Body of pancreas (tissue), 4 donors: ENCODE measurements around the gene NELFCD. TPM values are rescaled to one million over a fixed set of nuclear protein-coding genes. Genes with fewer than 3 reads are reported as not detected.
"Not testable (repeated sequence)": the region's sequence is repeated elsewhere in the genome, so short reads cannot be mapped to it uniquely, and the experiment has no call there.

Experiments used
- ATAC-seq: fragments of 150-250 bp; one replicate; pipeline ENCODE4 v1.9.1; 2016
- DNase-seq, 4 donors: peaks; one replicate each; pipeline ENCODE4 v3.0.0-alpha.2; 2019
- H3K27ac ChIP-seq, 4 donors: fragments of 200-600 bp; sonication (generic); 1 replicate in 3 of 4; 2 replicates in 1 of 4; pipeline versions ENCODE4 v1.5.1 to v1.6.1; 2016 to 2019; ENCODE audit warnings: mild to moderate bottlenecking in 1 of 4, mixed read lengths in 1 of 4, moderate library complexity in 1 of 4
- H3K27me3 ChIP-seq, 2 donors: fragments of 200-600 bp; sonication (generic); one replicate each; pipeline ENCODE4 v1.6.0; 2016; ENCODE audit warnings: mild to moderate bottlenecking in 1 of 2
- H3K36me3 ChIP-seq, 2 donors: fragments of 200-600 bp; sonication (generic); replicated peaks in 1 of 2; 2 replicates each; pipeline ENCODE4 v1.5.1; 2016; ENCODE audit warnings: low read depth in 2 of 2; ENCODE audit not compliant: insufficient read depth in 1 of 2
- H3K4me1 ChIP-seq: fragments of 200-600 bp; sonication (generic); one replicate; pipeline ENCODE4 v1.6.0; 2016
- H3K4me3 ChIP-seq, 2 donors: fragments of 200-600 bp; sonication (generic); 1 replicate in 1 of 2; 2 replicates in 1 of 2; pipeline ENCODE4 v1.5.1; 2016 to 2019
- H3K9me3 ChIP-seq, 3 donors: fragments of 200-600 bp; sonication (generic); 1 replicate in 2 of 3; 2 replicates in 1 of 3; pipeline ENCODE4 v1.5.1; 2016
- CTCF ChIP-seq, 7 experiments: fragments of 450-650 bp in 4 of 7; fragments of 200-600 bp in 3 of 7; sonication (generic) in 3 of 7; IDR thresholded peaks; one replicate each; pipeline ENCODE4 v1.5.1; 2016 to 2019; ENCODE audit warnings: antibody characterized with exemption in 7 of 7
- POLR2A ChIP-seq, 3 donors: fragments of 450-650 bp; IDR thresholded peaks; one replicate each; pipeline ENCODE4 v1.6.1; 2016; ENCODE audit warnings: antibody characterized with exemption in 3 of 3, mild to moderate bottlenecking in 2 of 3
- WGBS, 2 donors: methylation state at CpG; one replicate each; pipeline ENCODE4 v1.1.5; 2017; 5-methylcytosine and 5-hydroxymethylcytosine counted together
- intact Hi-C: fragments of 100-400 bp; cut with DNase I; formaldehyde crosslinking; loops from one replicate; pipeline ENCODE4 v1.15.1; 2023
- total RNA-seq, 2 donors: library from RNA; depleted of rRNA; stranded (reverse); fragments of >200 nt; gene quantifications; one replicate each; pipeline ENCODE4 v1.1.0, GENCODE V29; 2016

NELFCD gene
- total RNA-seq, 2 donors from 2014 or later = 35.9 to 45.9 TPM

GRCh38 chr20:58941471-58941870 is 39.6 kb upstream of the NELFCD start:
- DNase-seq = no peak
- peaks cover 13% of the 10 kb centered on the region for H3K4me1 ChIP-seq
- no peaks in the 10 kb centered on the region for H3K36me3 ChIP-seq
- ATAC-seq = no peak
- no peaks in the 10 kb centered on the region for H3K27me3 ChIP-seq
- 75% methylated on average over 3 of the region's 3 CpGs for WGBS, 2 donors
- no peak for TF ChIP-seq CTCF (IDR thresholded peaks at IDR 0.05)
- H3K27ac ChIP-seq = no peak overlapping the region
- intact Hi-C loops = no loop called here
- H3K9me3 ChIP-seq = no peaks in the 10 kb centered on the region
- no peak overlapping the region for H3K4me3 ChIP-seq

DNA sequence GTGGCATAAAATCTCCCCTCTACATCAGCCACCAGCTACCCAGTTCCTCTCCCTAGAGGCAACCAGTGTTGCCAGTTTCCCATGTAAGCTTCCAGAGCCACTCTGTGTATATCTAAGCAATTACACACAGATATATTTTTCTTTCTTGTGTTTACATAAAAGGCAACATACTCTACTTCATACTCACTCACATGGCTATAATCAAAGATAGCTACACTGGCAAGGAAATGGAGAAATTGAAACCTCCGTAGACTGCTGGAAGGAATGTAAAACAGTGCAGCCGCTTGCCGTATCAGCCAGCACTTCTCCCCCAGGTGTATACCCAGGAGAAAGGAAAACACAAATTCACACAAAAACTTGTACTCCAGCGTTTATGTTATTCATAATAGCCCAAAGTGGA is 38.5 kb upstream of the NELFCD start:
- Histone ChIP-seq H3K4me1 (peaks cover 13% of the 10 kb centered on the region), H3K36me3 (no peaks in the 10 kb centered on the region), H3K4me3 (no peak overlapping the region), H3K27me3 (no peaks in the 10 kb centered on the region), H3K27ac (no peak overlapping the region), H3K9me3 (no peaks in the 10 kb centered on the region)
- ATAC-seq (no peak), DNase-seq (no peak)
- 63% methylated on average over 4 of the region's 4 CpGs for WGBS, 2 donors
- intact Hi-C loops = no loop called here
- TF ChIP-seq CTCF (IDR thresholded peaks at IDR 0.05) (no peak), POLR2A (IDR thresholded peaks at IDR 0.05) (no peak)

DNA sequence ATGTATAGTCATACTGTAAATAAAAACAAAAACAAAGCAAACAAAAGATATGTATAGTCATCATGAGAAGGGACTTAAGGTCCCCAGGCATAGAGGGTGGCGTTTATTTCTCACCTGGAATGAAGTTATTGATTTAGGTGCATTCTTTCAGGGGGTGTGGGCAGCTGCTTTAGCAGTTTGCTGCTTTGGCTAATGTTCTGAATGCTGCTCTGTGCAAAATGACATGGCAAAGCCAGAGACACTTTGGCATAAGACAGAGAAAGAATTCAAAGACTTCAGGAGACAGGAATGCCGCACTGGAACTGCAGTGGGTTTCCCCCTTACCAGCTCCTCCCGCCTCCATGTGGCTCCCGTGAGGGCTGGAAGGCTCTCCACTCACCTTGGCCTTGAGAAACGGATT is 36.4 kb upstream of the NELFCD start:
- peak overlapping the region; percentile 30 to 70 (median 54) for H3K27ac ChIP-seq
- peak; percentile 84 for ATAC-seq
- TF ChIP-seq POLR2A (IDR thresholded peaks at IDR 0.05) (peak in 1 of 3 donors; percentile 20), CTCF (IDR thresholded peaks at IDR 0.05) (no peak)
- H3K36me3 ChIP-seq = no peaks in the 10 kb centered on the region
- no peaks in the 10 kb centered on the region for H3K9me3 ChIP-seq
- no peaks in the 10 kb centered on the region for H3K27me3 ChIP-seq
- intact Hi-C loops = no loop called here
- peaks cover 13% of the 10 kb centered on the region for H3K4me1 ChIP-seq
- no peak overlapping the region for H3K4me3 ChIP-seq
- WGBS, 2 donors = 42 to 43% methylated on average over 5 of the region's 5 CpGs
- peak; percentile 7 to 54 (median 32) for DNase-seq

GRCh38 chr20:58945965-58946631 is 35.0 kb upstream of the NELFCD start:
- intact Hi-C loops = no loop called here
- Histone ChIP-seq H3K4me3 (no peak overlapping the region), H3K9me3 (no peaks in the 10 kb centered on the region), H3K36me3 (no peaks in the 10 kb centered on the region), H3K27me3 (no peaks in the 10 kb centered on the region), H3K4me1 (peaks cover 13% of the 10 kb centered on the region), H3K27ac (no peak overlapping the region)
- 73 to 75% methylated on average over 10 of the region's 10 CpGs for WGBS, 2 donors
- TF ChIP-seq CTCF (IDR thresholded peaks at IDR 0.05) (no peak), POLR2A (IDR thresholded peaks at IDR 0.05) (no peak)
- DNase-seq (no peak), ATAC-seq (no peak)

GRCh38 chr20:58947797-58948388 is 33.2 kb upstream of the NELFCD start:
- H3K27me3 ChIP-seq, H3K9me3 ChIP-seq, H3K36me3 ChIP-seq, H3K27ac ChIP-seq, ATAC-seq, H3K4me3 ChIP-seq, intact Hi-C loops, DNase-seq: not testable (repeated sequence)
- H3K4me1 ChIP-seq = peaks cover 13% of the 10 kb centered on the region
- 79 to 81% methylated on average over 7 of the region's 7 CpGs for WGBS, 2 donors
